ENCODE measurements around the gene NFE2L1.

- TF ChIP-seq ESRRA (IDR thresholded peaks at IDR 0.05; ENCODE audit: borderline replicate concordance, low read length) (no peak), PBX3 (IDR thresholded peaks at IDR 0.05) (no peak), CTCF (IDR thresholded peaks at IDR 0.05) (no peak), POLR2A (IDR thresholded peaks at IDR 0.05; ENCODE audit: low read length) (no peak), KDM5A (IDR thresholded peaks at IDR 0.05) (no peak), GATA3 (IDR thresholded peaks at IDR 0.05; ENCODE audit: borderline replicate concordance) (no peak), CEBPB (IDR thresholded peaks at IDR 0.05) (no peak), RAD21 (conservative IDR thresholded peaks at IDR 0.05 in 1 of 2, IDR thresholded peaks at IDR 0.05 in 1 of 2) (no peak)
Observed at GRCh38 chr17:48043176-48043575, 5.0 kb upstream of the NFE2L1 start.

Measured in A549 (cell line).